Mesendoderm (in vitro differentiated cells): ENCODE data around the gene LAMC1. TPM values are rescaled to one million over a fixed set of nuclear protein-coding genes. Genes with fewer than 3 reads are reported as not detected.

Experiments used
- DNase-seq: peaks from one replicate; pipeline ENCODE4 v3.0.0; 2013
- H2AK5ac ChIP-seq: 2 replicates; pipeline ENCODE4 v1.6.1; 2013; ENCODE audit warnings: low read length, inconsistent platforms
- H2BK120ac ChIP-seq: 2 replicates; pipeline ENCODE4 v1.6.1; 2013; ENCODE audit warnings: low read depth, mild to moderate bottlenecking, low read length, moderate library complexity, mixed read lengths
- H2BK15ac ChIP-seq: replicated peaks from 2 replicates; pipeline ENCODE4 v1.6.1; 2013; ENCODE audit warnings: low read depth, mild to moderate bottlenecking, moderate library complexity
- H2BK5ac ChIP-seq: 2 replicates; pipeline ENCODE4 v1.6.1; 2013; ENCODE audit warnings: low read length, inconsistent platforms
- H3K18ac ChIP-seq: 2 replicates; pipeline ENCODE4 v1.6.1; 2013; ENCODE audit warnings: mild to moderate bottlenecking, low read length, mixed read lengths
- H3K23ac ChIP-seq: one replicate; pipeline ENCODE4 v1.6.1; 2013; ENCODE audit warnings: low read length
- H3K27ac ChIP-seq: 2 replicates; pipeline ENCODE4 v1.5.1; 2013; ENCODE audit warnings: low read depth, mild to moderate bottlenecking, inconsistent platforms, low read length, moderate library complexity
- H3K27me3 ChIP-seq: 2 replicates; pipeline ENCODE4 v1.6.1; 2013; ENCODE audit warnings: low read length, control low read depth, mild to moderate bottlenecking, inconsistent platforms; ENCODE audit not compliant: insufficient read depth, poor library complexity
- H3K36me3 ChIP-seq: 2 replicates; pipeline ENCODE4 v1.6.1; 2013; ENCODE audit warnings: low read length, inconsistent platforms; ENCODE audit not compliant: control insufficient read depth, insufficient read depth
- H3K4ac ChIP-seq: one replicate; pipeline ENCODE4 v1.6.1; 2013; ENCODE audit warnings: low read depth, mild to moderate bottlenecking, low read length, moderate library complexity
- H3K4me1 ChIP-seq: 2 replicates; pipeline ENCODE4 v1.6.1; 2013; ENCODE audit warnings: low read depth, low read length, inconsistent platforms; ENCODE audit not compliant: control insufficient read depth
- H3K4me2 ChIP-seq: 2 replicates; pipeline ENCODE4 v1.6.1; 2013; ENCODE audit warnings: low read length
- H3K4me3 ChIP-seq: 2 replicates; pipeline ENCODE4 v1.5.1; 2013; ENCODE audit warnings: mild to moderate bottlenecking, low read length
- H3K56ac ChIP-seq: one replicate; pipeline ENCODE4 v1.6.1; 2013; ENCODE audit warnings: low read length
- H3K79me1 ChIP-seq: 2 replicates; pipeline ENCODE4 v1.6.1; 2013; ENCODE audit warnings: low read length, inconsistent platforms
- H3K79me2 ChIP-seq: 2 replicates; pipeline ENCODE4 v1.6.1; 2013; ENCODE audit warnings: mild to moderate bottlenecking, low read length; ENCODE audit not compliant: control insufficient read depth, insufficient read depth
- H3K9ac ChIP-seq: 2 replicates; pipeline ENCODE4 v1.6.1; 2013; ENCODE audit warnings: low read length, inconsistent platforms
- H4K5ac ChIP-seq: one replicate; pipeline ENCODE4 v1.6.1; 2013; ENCODE audit warnings: low read length
- H4K8ac ChIP-seq: one replicate; pipeline ENCODE4 v1.6.1; 2013; ENCODE audit warnings: low read depth, mild to moderate bottlenecking, control low read depth, low read length, moderate library complexity
- WGBS: extraction: QIAGEN DNeasy Blood & Tissue Kit; methylation state at CpG from one replicate; pipeline ENCODE4 v1.1.7; 2013; ENCODE audit warnings: low lambda C conversion rate, missing lambda C conversion rate; ENCODE audit not compliant: insufficient coverage; ENCODE audit errors: extremely low coverage; 5-methylcytosine and 5-hydroxymethylcytosine counted together
- small RNA-seq: library from polyadenylated mRNA; stranded (forward); fragments of <200 nt; extraction: miRNeasy Mini kit (QIAGEN cat#:217004); gene quantifications from one replicate; pipeline ENCODE3, GENCODE V24; 2013; ENCODE audit not compliant: insufficient read depth

The LAMC1 gene

DNA sequence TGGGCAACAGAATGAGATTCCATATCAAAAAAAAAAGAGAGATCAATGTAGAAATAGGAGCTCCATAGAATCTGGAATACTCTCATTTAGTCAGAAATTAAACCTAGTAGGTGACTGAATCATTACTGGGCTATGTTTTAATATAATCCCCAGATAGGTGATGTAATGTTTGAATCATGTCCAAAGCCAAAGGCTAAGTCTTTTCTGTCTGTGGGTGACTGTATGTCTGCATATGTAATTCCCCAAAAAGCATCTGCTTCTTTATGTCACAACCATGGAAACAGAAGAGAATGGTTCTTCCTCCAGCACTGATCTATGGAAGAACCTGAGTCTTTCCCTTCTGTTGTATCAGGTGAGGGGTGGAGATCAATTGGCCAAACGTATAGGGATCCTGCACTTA lies 168.6 kb downstream of the LAMC1 start:
- no peak overlapping the region for H3K18ac ChIP-seq
- no peak overlapping the region for H3K9ac ChIP-seq
- no peak overlapping the region for H3K4ac ChIP-seq
- no peak overlapping the region for H3K4me3 ChIP-seq
- H4K8ac ChIP-seq: no peak overlapping the region
- no peak overlapping the region for H2AK5ac ChIP-seq
- no peak overlapping the region for H2BK120ac ChIP-seq
- no peak overlapping the region for H3K27ac ChIP-seq
- H3K36me3 ChIP-seq: no peaks in the 10 kb centered on the region
- H3K56ac ChIP-seq: no peak overlapping the region
- DNase-seq: no peak
- WGBS: no CpG with 5 or more reads among the region's 1 CpG
- no peak overlapping the region for H4K5ac ChIP-seq
- no peak overlapping the region for H3K23ac ChIP-seq
- no peak overlapping the region for H2BK15ac ChIP-seq
- no peak overlapping the region for H3K4me2 ChIP-seq
- H2BK5ac ChIP-seq: no peak overlapping the region
- peaks cover 5% of the 10 kb centered on the region for H3K4me1 ChIP-seq
- no peaks in the 10 kb centered on the region for H3K79me1 ChIP-seq
- no peaks in the 10 kb centered on the region for H3K79me2 ChIP-seq
- no peaks in the 10 kb centered on the region for H3K27me3 ChIP-seq

DNA sequence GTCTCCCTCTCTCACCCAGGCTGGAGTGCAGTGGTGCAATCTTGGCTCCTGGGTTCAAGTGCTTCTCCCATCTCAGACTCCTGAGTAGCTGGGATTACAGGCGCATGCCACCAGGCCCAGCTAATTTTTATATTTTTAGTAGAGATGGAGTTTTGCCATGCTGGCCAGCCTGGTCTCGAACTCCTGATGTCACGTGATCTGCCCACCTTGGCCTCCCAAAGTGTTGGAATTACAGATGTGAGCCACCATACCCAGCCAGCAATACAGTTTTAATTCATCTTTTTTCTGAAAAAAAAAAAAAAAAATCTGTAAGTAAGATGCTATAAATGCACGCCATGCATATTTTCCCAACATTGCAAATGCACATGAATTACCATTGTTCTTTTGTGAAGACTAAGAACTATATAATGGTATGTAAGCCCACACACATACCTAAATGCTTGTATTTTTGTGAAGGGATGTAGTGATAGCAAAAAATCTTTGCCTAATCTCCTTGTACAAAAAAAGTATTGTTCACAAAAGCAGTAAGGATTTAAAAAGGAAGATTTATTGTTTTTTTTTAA lies 170.8 kb downstream of the LAMC1 start:
- no peak overlapping the region for H3K23ac ChIP-seq
- no peaks in the 10 kb centered on the region for H3K27me3 ChIP-seq
- no peak overlapping the region for H2BK120ac ChIP-seq
- H2AK5ac ChIP-seq: no peak overlapping the region
- peaks cover 5% of the 10 kb centered on the region for H3K4me1 ChIP-seq
- no peak overlapping the region for H3K4me2 ChIP-seq
- no peak for DNase-seq
- H3K9ac ChIP-seq: no peak overlapping the region
- no peak overlapping the region for H4K8ac ChIP-seq
- H3K56ac ChIP-seq: no peak overlapping the region
- no peak overlapping the region for H4K5ac ChIP-seq
- H2BK15ac ChIP-seq: no peak overlapping the region
- no CpG with 5 or more reads among the region's 4 CpGs for WGBS
- no peak overlapping the region for H3K4ac ChIP-seq
- no peak overlapping the region for H3K27ac ChIP-seq
- H3K36me3 ChIP-seq: no peaks in the 10 kb centered on the region
- no peak overlapping the region for H3K18ac ChIP-seq
- H3K4me3 ChIP-seq: no peak overlapping the region
- no peaks in the 10 kb centered on the region for H3K79me1 ChIP-seq
- no peak overlapping the region for H2BK5ac ChIP-seq
- no peaks in the 10 kb centered on the region for H3K79me2 ChIP-seq

DNA sequence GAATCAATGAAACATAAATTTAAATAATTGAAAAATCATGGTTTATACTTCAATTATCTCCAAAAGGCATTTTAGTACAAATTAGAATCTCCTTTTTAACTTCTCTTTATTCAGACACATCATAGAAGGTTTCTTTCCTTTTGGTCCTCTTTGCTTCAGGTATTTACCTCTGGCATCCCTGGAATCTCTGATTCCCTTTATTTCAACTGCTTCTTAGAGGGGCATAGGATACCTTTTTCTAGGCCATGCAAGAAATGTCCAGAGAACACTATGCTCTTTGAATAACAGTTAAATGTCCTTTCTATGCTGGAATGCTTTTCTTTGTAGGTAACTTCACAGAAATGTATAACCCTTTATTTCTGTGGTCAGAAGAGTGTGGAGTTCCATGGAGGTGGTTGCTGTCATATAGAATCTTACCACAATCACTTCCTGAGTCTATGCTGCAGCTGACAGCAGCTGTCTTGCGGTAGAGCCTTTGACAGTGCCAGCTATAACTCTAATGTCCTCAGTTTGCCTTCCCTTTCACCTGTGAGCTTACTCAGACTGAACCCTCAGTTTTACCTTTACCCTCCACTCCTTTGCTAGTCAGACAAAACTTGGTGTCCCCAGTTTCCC lies 171.4 kb downstream of the LAMC1 start:
- Histone ChIP-seq H3K4ac (no peak overlapping the region), H3K4me2 (no peak overlapping the region), H3K9ac (no peak overlapping the region), H3K18ac (no peak overlapping the region), H2BK15ac (no peak overlapping the region), H3K36me3 (no peaks in the 10 kb centered on the region), H3K79me2 (no peaks in the 10 kb centered on the region), H3K27me3 (no peaks in the 10 kb centered on the region), H4K8ac (no peak overlapping the region), H3K4me3 (no peak overlapping the region), H3K79me1 (no peaks in the 10 kb centered on the region), H3K56ac (no peak overlapping the region), H3K4me1 (peaks cover 5% of the 10 kb centered on the region), H3K23ac (no peak overlapping the region), H2BK5ac (no peak overlapping the region), H4K5ac (no peak overlapping the region), H2AK5ac (no peak overlapping the region), H2BK120ac (no peak overlapping the region), H3K27ac (no peak overlapping the region)
- peak; percentile 29 for DNase-seq
- no CpG with 5 or more reads among the region's 1 CpG for WGBS

DNA sequence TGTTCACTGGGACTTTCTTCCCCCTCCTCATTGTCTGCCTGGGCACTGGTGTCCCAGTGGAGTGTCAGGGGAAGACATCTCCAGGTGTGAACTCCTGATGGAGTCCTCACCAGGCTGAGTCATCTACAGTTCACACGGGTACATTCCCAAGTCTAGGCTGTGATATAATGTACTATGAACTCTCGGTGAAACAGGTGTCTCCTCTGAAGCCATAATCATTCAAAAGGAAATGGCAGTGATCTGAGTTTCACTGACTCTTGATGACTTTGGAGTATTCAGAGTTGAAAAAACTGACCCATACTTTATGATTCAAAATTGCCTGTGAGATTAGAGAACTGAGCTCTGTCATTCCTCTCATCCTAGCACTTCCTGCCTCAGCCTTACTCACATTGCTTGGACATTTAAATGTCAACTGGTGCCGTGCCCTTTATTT lies 171.9 kb downstream of the LAMC1 start:
- H2AK5ac ChIP-seq: no peak overlapping the region
- no peak overlapping the region for H3K27ac ChIP-seq
- no peaks in the 10 kb centered on the region for H3K79me1 ChIP-seq

More for the DNA sequence above, 171.9 kb downstream of the LAMC1 start:
- Histone ChIP-seq H3K23ac (no peak overlapping the region), H3K27me3 (no peaks in the 10 kb centered on the region), H3K4me2 (no peak overlapping the region), H4K8ac (no peak overlapping the region), H3K79me2 (no peaks in the 10 kb centered on the region), H3K9ac (no peak overlapping the region), H3K56ac (no peak overlapping the region), H3K4me1 (peaks cover 5% of the 10 kb centered on the region), H4K5ac (no peak overlapping the region), H3K18ac (no peak overlapping the region), H3K36me3 (no peaks in the 10 kb centered on the region), H2BK5ac (no peak overlapping the region), H2BK15ac (no peak overlapping the region), H3K4me3 (no peak overlapping the region), H3K4ac (no peak overlapping the region), H2BK120ac (no peak overlapping the region)
- peak; percentile 51 for DNase-seq
- no CpG with 5 or more reads among the region's 3 CpGs for WGBS

Small RNA genes within 50 kb of the gene (small RNA-seq; reads per million reads assigned to genes)
- not detected for gene RNU6-41P
